ENCODE measurements around the gene JTB. TPM values are rescaled to one million over a fixed set of nuclear protein-coding genes. Genes with fewer than 3 reads are reported as not detected.
"Not testable (repeated sequence)": the region's sequence is repeated elsewhere in the genome, so short reads cannot be mapped to it uniquely, and the experiment has no call there.

The JTB gene
- total and polyA plus RNA-seq, 9 donors, result 70.2 to 105 (median 86.8) TPM

- H3K27ac ChIP-seq (ENCODE audit: low read length), result no peak overlapping the region
- WGBS (ENCODE audit: insufficient coverage), result 71% methylated on average over 2 of the region's 6 CpGs
- H3K4me3 ChIP-seq (ENCODE audit: low read length), result no peak overlapping the region
These were observed 6.8 kb upstream of the JTB start for GRCh38 chr1:153984123-153984894.

GRCh38 chr1:153981735-153982134, 4.3 kb upstream of the JTB start:
- Histone ChIP-seq H3K36me3 (ENCODE audit: control insufficient read depth, insufficient read depth, low read length) (peaks cover 20% of the 10 kb centered on the region), H3K4me1 (ENCODE audit: control insufficient read depth, insufficient read depth, low read length) (peaks cover 19% of the 10 kb centered on the region)
- H3K9me3 ChIP-seq (replicated peaks; ENCODE audit: control insufficient read depth, low read depth, low read length); DNase-seq; H3K4me3 ChIP-seq (ENCODE audit: low read length); H3K27ac ChIP-seq (ENCODE audit: low read length); H3K27me3 ChIP-seq (ENCODE audit: control insufficient read depth, insufficient read depth, low read length): not testable (repeated sequence)
- no CpG with 5 or more reads among the region's 2 CpGs for WGBS (ENCODE audit: insufficient coverage)

More at GRCh38 chr1:153984123-153984894, 6.8 kb upstream of the JTB start:
- Histone ChIP-seq H3K36me3 (ENCODE audit: control insufficient read depth, insufficient read depth, low read length) (peaks cover 20% of the 10 kb centered on the region), H3K27me3 (ENCODE audit: control insufficient read depth, insufficient read depth, low read length) (no peaks in the 10 kb centered on the region), H3K4me1 (ENCODE audit: control insufficient read depth, insufficient read depth, low read length) (peaks cover 14% of the 10 kb centered on the region), H3K9me3 (replicated peaks; ENCODE audit: control insufficient read depth, low read depth, low read length) (no peaks in the 10 kb centered on the region)
- DNase-seq, result no peak

- H3K4me3 ChIP-seq (ENCODE audit: low read length); H3K27ac ChIP-seq (ENCODE audit: low read length); DNase-seq; H3K9me3 ChIP-seq (replicated peaks; ENCODE audit: control insufficient read depth, low read depth, low read length); H3K27me3 ChIP-seq (ENCODE audit: control insufficient read depth, insufficient read depth, low read length): not testable (repeated sequence)
- Histone ChIP-seq H3K36me3 (ENCODE audit: control insufficient read depth, insufficient read depth, low read length) (peaks cover 38% of the 10 kb centered on the region), H3K4me1 (ENCODE audit: control insufficient read depth, insufficient read depth, low read length) (peaks cover 17% of the 10 kb centered on the region)
- WGBS (ENCODE audit: insufficient coverage), result 86% methylated on average over 3 of the region's 12 CpGs
These were observed 1.6 kb upstream of the JTB start for GRCh38 chr1:153979091-153979490.

- H3K27ac ChIP-seq (ENCODE audit: low read length), result peak overlapping the region; percentile 95
- H3K27me3 ChIP-seq (ENCODE audit: control insufficient read depth, insufficient read depth, low read length), result no peaks in the 10 kb centered on the region
- H3K9me3 ChIP-seq (replicated peaks; ENCODE audit: control insufficient read depth, low read depth, low read length), result no peaks in the 10 kb centered on the region
- peaks cover 43% of the 10 kb centered on the region for H3K36me3 ChIP-seq (ENCODE audit: control insufficient read depth, insufficient read depth, low read length)
- no peak for DNase-seq
- H3K4me3 ChIP-seq (ENCODE audit: low read length), result peak overlapping the region; percentile 68
- 52% methylated on average over 2 of the region's 9 CpGs for WGBS (ENCODE audit: insufficient coverage)
- peaks cover 17% of the 10 kb centered on the region for H3K4me1 ChIP-seq (ENCODE audit: control insufficient read depth, insufficient read depth, low read length)
These were observed 918 bp upstream of the JTB start for GRCh38 chr1:153978274-153978909.

- Histone ChIP-seq H3K4me3 (ENCODE audit: low read length) (peak overlapping the region; percentile 68), H3K27me3 (ENCODE audit: control insufficient read depth, insufficient read depth, low read length) (no peaks in the 10 kb centered on the region), H3K36me3 (ENCODE audit: control insufficient read depth, insufficient read depth, low read length) (peaks cover 38% of the 10 kb centered on the region), H3K27ac (ENCODE audit: low read length) (peak overlapping the region; percentile 95), H3K4me1 (ENCODE audit: control insufficient read depth, insufficient read depth, low read length) (peaks cover 17% of the 10 kb centered on the region), H3K9me3 (replicated peaks; ENCODE audit: control insufficient read depth, low read depth, low read length) (no peaks in the 10 kb centered on the region)
- WGBS (ENCODE audit: insufficient coverage), result 0% methylated on average over 7 of the region's 16 CpGs
- no peak for DNase-seq
These were observed 640 bp downstream of the JTB start for GRCh38 chr1:153976819-153977249.

GRCh38 chr1:153973525-153973924, 3.9 kb downstream of the JTB start:
- no peaks in the 10 kb centered on the region for H3K27me3 ChIP-seq (ENCODE audit: control insufficient read depth, insufficient read depth, low read length)
- no peak for DNase-seq
- no peak overlapping the region for H3K27ac ChIP-seq (ENCODE audit: low read length)
- peaks cover 36% of the 10 kb centered on the region for H3K36me3 ChIP-seq (ENCODE audit: control insufficient read depth, insufficient read depth, low read length)
- 82% methylated on average over 3 of the region's 7 CpGs for WGBS (ENCODE audit: insufficient coverage)
- no peaks in the 10 kb centered on the region for H3K9me3 ChIP-seq (replicated peaks; ENCODE audit: control insufficient read depth, low read depth, low read length)
- peaks cover 22% of the 10 kb centered on the region for H3K4me1 ChIP-seq (ENCODE audit: control insufficient read depth, insufficient read depth, low read length)
- H3K4me3 ChIP-seq (ENCODE audit: low read length), result no peak overlapping the region

GRCh38 chr1:153973071-153973470, 4.4 kb downstream of the JTB start:
- Histone ChIP-seq H3K4me3 (ENCODE audit: low read length) (no peak overlapping the region), H3K9me3 (replicated peaks; ENCODE audit: control insufficient read depth, low read depth, low read length) (no peaks in the 10 kb centered on the region), H3K27ac (ENCODE audit: low read length) (no peak overlapping the region), H3K4me1 (ENCODE audit: control insufficient read depth, insufficient read depth, low read length) (peaks cover 24% of the 10 kb centered on the region), H3K36me3 (ENCODE audit: control insufficient read depth, insufficient read depth, low read length) (peaks cover 36% of the 10 kb centered on the region), H3K27me3 (ENCODE audit: control insufficient read depth, insufficient read depth, low read length) (no peaks in the 10 kb centered on the region)
- WGBS (ENCODE audit: insufficient coverage), result 94% methylated on average over 3 of the region's 3 CpGs
- DNase-seq, result no peak

- peaks cover 22% of the 10 kb centered on the region for H3K4me1 ChIP-seq (ENCODE audit: control insufficient read depth, insufficient read depth, low read length)
- H3K9me3 ChIP-seq (replicated peaks; ENCODE audit: control insufficient read depth, low read depth, low read length), result no peaks in the 10 kb centered on the region
- H3K27ac ChIP-seq (ENCODE audit: low read length), result no peak overlapping the region
- WGBS (ENCODE audit: insufficient coverage), result 100% methylated on average over 2 of the region's 2 CpGs
- no peak for DNase-seq
- H3K36me3 ChIP-seq (ENCODE audit: control insufficient read depth, insufficient read depth, low read length), result peaks cover 28% of the 10 kb centered on the region
- H3K27me3 ChIP-seq (ENCODE audit: control insufficient read depth, insufficient read depth, low read length), result no peaks in the 10 kb centered on the region
- no peak overlapping the region for H3K4me3 ChIP-seq (ENCODE audit: low read length)
These were observed 7.1 kb downstream of the JTB start for GRCh38 chr1:153970346-153970745.

- no peaks in the 10 kb centered on the region for H3K27me3 ChIP-seq (ENCODE audit: control insufficient read depth, insufficient read depth, low read length)
- peak overlapping the region; percentile 99 for H3K27ac ChIP-seq (ENCODE audit: low read length)
- 100% methylated on average over 2 of the region's 2 CpGs for WGBS (ENCODE audit: insufficient coverage)
- peaks cover 28% of the 10 kb centered on the region for H3K4me1 ChIP-seq (ENCODE audit: control insufficient read depth, insufficient read depth, low read length)
- no peak for DNase-seq
- peaks cover 17% of the 10 kb centered on the region for H3K36me3 ChIP-seq (ENCODE audit: control insufficient read depth, insufficient read depth, low read length)
- no peaks in the 10 kb centered on the region for H3K9me3 ChIP-seq (replicated peaks; ENCODE audit: control insufficient read depth, low read depth, low read length)
- no peak overlapping the region for H3K4me3 ChIP-seq (ENCODE audit: low read length)
These were observed 8.5 kb downstream of the JTB start for GRCh38 chr1:153968972-153969371.

GRCh38 chr1:153968408-153968807, 9.1 kb downstream of the JTB start:
- peak overlapping the region; percentile 99 for H3K27ac ChIP-seq (ENCODE audit: low read length)
- H3K4me3 ChIP-seq (ENCODE audit: low read length), result peak overlapping the region; percentile 73
- WGBS (ENCODE audit: insufficient coverage), result 17% methylated on average over 9 of the region's 13 CpGs
- DNase-seq, result no peak
- no peaks in the 10 kb centered on the region for H3K27me3 ChIP-seq (ENCODE audit: control insufficient read depth, insufficient read depth, low read length)
- H3K9me3 ChIP-seq (replicated peaks; ENCODE audit: control insufficient read depth, low read depth, low read length), result no peaks in the 10 kb centered on the region
- H3K4me1 ChIP-seq (ENCODE audit: control insufficient read depth, insufficient read depth, low read length), result peaks cover 30% of the 10 kb centered on the region
- H3K36me3 ChIP-seq (ENCODE audit: control insufficient read depth, insufficient read depth, low read length), result peaks cover 11% of the 10 kb centered on the region
